T47D (cell line): ENCODE measurements around the gene THSD1.
"Not testable (repeated sequence)": the region's sequence is repeated elsewhere in the genome, so short reads cannot be mapped to it uniquely, and the experiment has no call there.

Experiments
- DNase-seq, 2 experiments: peaks; one replicate each; pipeline versions ENCODE4 v3.0.0 to v3.0.0-alpha.2; 2011 to 2012; ENCODE audit warnings: low read depth in 1 of 2, low spot score in 1 of 2
- JUND ChIP-seq: IDR thresholded peaks from 2 replicates; pipeline ENCODE4 v1.6.1; 2012; ENCODE audit warnings: low read depth
- in situ Hi-C: cut with HindIII; loops from 2 replicates; pipeline ENCODE4 v1.10.0; 2016; ENCODE audit warnings: low sequenced_read_pairs, low pct_unique_long_range_greater_than_20kb

Gene THSD1

DNA sequence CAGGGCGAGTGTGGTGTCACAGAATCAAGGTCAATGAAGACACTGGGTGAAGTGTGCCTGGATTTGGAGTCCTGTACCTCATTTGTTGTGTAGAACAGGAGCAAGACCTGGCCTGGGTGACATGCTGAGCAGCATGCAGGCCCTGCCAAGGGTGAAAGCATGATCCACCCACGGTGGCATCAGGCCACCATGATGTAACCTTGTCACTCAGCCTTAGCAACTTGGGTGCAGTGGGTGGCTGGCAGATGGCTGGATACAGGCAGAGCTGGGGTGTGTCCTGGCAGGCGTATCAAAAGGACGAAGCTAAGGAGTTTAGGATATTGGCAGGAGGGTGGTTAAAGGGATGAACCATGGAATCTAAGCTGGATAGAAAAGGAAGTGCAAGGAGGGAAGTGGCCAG, 10.3 kb downstream of the THSD1 start:
- in situ Hi-C loops = no loop called here
- TF ChIP-seq JUND = no peak
- DNase-seq = no peak

DNA sequence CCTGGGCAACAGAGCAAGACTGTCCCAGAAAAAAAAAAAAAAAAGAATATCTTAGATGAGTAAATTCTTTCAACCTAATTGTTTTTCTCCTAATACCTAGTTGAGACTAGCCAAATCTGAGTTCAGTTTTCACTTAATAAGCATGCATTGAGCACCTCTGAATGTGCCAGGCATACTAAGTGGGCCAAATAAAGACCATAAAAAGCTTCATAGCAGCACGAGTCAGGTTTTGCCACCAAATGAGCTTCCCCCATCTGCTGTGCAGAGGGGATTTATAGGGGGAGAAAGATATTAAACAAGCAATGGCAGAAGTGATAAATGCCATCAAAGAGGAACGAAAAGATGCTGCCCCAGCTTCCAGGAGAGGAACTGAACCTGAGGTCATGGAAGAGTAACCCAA, 11.4 kb downstream of the THSD1 start:
- in situ Hi-C loops = no loop called here
- no peak for TF ChIP-seq JUND
- no peak for DNase-seq

DNA sequence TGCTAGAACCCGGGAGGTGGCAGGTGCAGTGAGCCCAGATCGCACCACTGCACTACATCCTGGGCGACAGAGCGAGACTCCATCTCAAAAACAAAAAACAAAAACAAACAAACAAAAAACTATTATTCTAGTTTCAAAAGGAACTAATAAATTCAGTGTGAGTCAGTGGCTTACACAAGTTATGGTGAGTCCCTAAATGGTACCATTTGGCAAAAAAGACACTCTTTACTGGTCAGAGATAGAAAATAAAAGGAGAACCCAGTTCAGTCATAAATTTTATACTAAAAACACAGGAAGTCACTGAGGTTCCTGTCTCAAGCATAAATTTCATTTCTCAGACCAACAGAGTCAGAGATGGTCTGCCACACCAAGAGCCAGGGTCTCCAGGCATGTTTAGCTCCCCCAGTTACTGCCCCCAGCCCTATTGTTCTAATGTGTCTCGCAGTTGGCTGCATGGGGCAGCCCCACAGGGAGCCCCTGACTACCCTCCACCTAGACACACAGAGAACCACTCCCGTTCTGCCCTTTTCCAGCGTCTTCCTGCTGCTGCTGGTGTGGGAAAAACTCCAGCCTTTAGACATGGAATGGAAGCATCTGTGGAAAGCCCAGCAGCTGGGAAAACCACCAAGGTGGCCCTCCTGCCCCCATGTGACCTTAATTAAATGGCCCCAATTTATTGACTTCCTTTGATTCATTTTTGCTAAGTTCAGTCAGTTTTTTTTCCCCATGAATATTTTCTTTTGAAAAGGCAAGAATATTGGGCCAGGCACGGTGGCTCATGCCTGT, 12.2 kb downstream of the THSD1 start:
- in situ Hi-C loops = no loop called here
- DNase-seq = no peak
- no peak for TF ChIP-seq JUND

DNA sequence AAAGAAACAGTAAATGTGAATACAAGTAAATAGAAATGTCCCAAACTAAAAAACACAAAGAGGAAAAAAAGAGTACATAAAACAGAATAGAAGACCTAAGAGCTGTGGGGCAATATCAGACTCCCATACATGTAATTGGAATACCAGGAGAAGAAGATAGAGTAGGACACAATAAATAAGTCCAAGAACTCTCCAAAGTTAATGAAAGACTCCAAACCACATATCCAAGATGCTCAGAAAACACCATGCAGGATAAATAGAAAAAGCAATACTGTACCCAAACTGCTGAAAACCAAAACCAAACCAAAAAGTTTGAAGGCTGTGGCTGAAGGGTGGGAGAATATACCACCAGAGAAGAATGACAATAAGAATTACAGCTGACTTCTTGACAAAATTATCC, 18.3 kb downstream of the THSD1 start:
- in situ Hi-C loops = no loop called here

GRCh38 chr13:52385870-52386269, 20.1 kb downstream of the THSD1 start:
- in situ Hi-C loops = no loop called here
- DNase-seq = no peak
- TF ChIP-seq JUND = no peak

More for the DNA sequence above, 18.3 kb downstream of the THSD1 start:
- TF ChIP-seq JUND = no peak
- DNase-seq = no peak

- DNase-seq = no peak
- in situ Hi-C loops = no loop called here
- TF ChIP-seq JUND = no peak
Measured at GRCh38 chr13:52383366-52383765, 22.6 kb downstream of the THSD1 start.

- TF ChIP-seq JUND = no peak
Measured at GRCh38 chr13:52378312-52378711, 27.7 kb downstream of the THSD1 start.

GRCh38 chr13:52377898-52378297, 28.1 kb downstream of the THSD1 start:
- DNase-seq = no peak
- in situ Hi-C loops = no loop called here
- TF ChIP-seq JUND = no peak

More at GRCh38 chr13:52378312-52378711, 27.7 kb downstream of the THSD1 start:
- in situ Hi-C loops = no loop called here
- no peak for DNase-seq

GRCh38 chr13:52374873-52375411, 31.0 kb downstream of the THSD1 start:
- in situ Hi-C loops = no loop called here
- DNase-seq = no peak
- TF ChIP-seq JUND = no peak

GRCh38 chr13:52374389-52374788, 31.6 kb downstream of the THSD1 start:
- in situ Hi-C loops = no loop called here
- DNase-seq = no peak
- TF ChIP-seq JUND = no peak

DNA sequence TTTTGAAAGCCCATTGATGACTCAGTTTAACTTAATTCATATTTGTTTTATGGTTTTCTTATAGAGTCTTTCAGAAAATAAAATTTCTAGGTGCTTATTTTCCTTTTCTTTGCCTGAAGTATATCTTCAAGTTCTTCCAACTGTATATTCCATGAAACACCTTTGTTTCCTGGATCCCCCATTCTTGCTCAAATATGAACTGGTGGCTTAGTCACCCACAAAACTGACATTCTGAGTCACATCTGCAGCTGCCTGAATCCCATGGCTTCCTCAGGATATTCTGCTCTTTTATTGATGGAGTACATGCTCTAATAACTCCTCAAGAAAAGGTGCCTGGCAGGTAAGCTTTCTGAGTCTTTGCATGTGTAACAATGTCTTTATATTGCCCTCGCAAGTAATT, 32.7 kb downstream of the THSD1 start:
- DNase-seq, in situ Hi-C loops: not testable (repeated sequence)

DNA sequence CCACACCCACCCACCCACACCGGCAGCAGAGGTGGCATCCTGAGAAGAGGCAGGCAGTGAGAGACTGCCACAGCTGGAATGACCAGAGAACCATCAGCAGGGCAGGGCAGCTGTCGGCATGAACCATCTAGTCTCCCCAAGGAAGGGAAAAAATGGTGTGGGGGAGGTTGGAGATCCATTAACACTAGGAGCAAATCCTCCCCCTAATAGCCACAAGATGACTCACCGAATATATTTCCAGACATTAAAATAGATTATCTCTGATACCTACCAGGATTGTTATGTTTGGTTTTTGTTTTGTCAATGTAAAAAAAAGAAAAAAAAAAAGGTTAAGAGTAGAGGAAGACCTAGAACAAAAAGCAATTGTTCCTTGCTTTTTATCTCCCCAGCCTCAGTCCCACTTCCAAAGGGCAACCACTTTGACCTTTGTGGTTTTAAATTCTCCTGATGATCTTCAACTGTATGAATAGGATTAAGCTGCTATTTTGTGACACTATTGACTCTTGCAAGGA, 34.2 kb downstream of the THSD1 start:
- no peak for DNase-seq
- in situ Hi-C loops = no loop called here
- no peak for TF ChIP-seq JUND

DNA sequence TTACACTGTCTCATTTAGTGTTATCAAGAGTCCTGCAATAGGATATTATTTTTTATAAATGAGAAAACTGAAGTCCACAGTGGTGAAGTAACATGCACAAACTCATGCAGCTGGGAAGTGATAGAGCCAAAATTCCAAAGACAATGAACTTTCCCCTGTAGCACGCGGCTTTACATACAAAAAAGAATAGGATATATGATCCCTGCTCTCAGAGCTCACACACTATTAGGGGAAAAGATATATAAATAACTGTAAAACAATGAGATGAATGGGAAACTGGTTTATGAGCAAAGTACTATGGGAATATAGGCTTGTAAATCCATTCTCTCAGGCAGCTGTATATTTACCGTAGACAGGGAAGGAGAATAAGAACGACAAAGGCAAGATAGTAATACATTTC, 39.7 kb downstream of the THSD1 start:
- TF ChIP-seq JUND = no peak
- in situ Hi-C loops = no loop called here
- no peak for DNase-seq

DNA sequence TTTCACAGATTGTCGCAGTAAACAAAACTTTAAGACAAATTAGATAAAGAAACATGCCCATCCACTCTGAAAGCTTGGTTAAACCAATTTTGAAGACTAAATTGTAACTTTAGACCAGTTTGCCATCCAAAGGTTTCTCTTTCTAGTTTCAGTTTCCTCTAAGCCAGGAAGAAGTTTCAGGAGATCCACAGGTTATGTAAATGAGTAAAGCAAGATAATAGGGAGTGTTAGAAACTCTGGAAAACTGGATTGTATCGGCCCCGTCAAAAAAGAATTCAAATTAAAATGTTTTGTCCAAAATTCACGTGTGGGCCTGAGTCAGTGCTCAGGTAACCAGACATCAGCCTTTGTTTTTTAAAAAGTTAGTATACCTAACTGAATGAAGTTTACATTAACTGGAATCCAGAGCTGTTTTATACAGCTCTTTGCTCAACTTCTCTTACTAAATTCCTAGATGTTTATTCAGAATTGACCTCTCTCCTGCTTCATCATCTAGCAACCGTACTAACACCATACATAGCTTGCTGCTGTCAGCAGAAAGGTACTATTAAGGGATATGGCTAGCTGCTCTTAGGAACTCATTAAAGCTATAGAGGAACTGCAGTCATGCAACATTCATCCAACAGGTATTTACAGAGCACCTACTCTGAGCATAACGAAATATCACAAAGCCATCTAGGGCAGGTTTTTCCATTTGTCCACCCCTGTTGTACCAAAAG, 43.6 kb downstream of the THSD1 start:
- in situ Hi-C loops, DNase-seq: not testable (repeated sequence)
